Activated naive CD8-positive, alpha-beta T cell treated with anti-CD3 and anti-CD28 coated beads for 36 hours (primary cell): ENCODE results near the gene LCN6. TPM values are rescaled to one million over a fixed set of nuclear protein-coding genes. Genes with fewer than 3 reads are reported as not detected.
A peak's percentile ranks its signal among the peaks of the same experiment; 100 is the strongest.
"Not testable (repeated sequence)": the region's sequence is repeated elsewhere in the genome, so short reads cannot be mapped to it uniquely, and the experiment has no call there.

ENCODE experiments used
- DNase-seq: peaks from one replicate; pipeline ENCODE4 v3.0.0; 2021
- H3K27ac Mint-ChIP-seq: one replicate; pipeline ENCODE4 v1.8.0; 2022; ENCODE audit warnings: mild to moderate bottlenecking, moderate library complexity, mixed read lengths
- H3K27me3 Mint-ChIP-seq: one replicate; pipeline ENCODE4 v1.8.0; 2022; ENCODE audit warnings: mild to moderate bottlenecking, mixed read lengths
- H3K36me3 Mint-ChIP-seq: one replicate; pipeline ENCODE4 v1.8.0; 2021; ENCODE audit warnings: mild to moderate bottlenecking, mixed read lengths
- H3K4me1 Mint-ChIP-seq: one replicate; pipeline ENCODE4 v1.8.0; 2021; ENCODE audit warnings: mixed read lengths
- H3K4me3 Mint-ChIP-seq: one replicate; pipeline ENCODE4 v1.8.0; 2022; ENCODE audit warnings: mild to moderate bottlenecking, moderate library complexity, mixed read lengths
- H3K9me3 Mint-ChIP-seq: one replicate; pipeline ENCODE4 v1.8.0; 2022; ENCODE audit warnings: mixed read lengths
- total RNA-seq, 2 experiments: library from RNA; stranded (reverse); gene quantifications; one replicate each; pipeline ENCODE4 v1.2.3, GENCODE V29; 2021

LCN6 gene
- total RNA-seq, 2 experiments from 2014 or later = not detected

DNA sequence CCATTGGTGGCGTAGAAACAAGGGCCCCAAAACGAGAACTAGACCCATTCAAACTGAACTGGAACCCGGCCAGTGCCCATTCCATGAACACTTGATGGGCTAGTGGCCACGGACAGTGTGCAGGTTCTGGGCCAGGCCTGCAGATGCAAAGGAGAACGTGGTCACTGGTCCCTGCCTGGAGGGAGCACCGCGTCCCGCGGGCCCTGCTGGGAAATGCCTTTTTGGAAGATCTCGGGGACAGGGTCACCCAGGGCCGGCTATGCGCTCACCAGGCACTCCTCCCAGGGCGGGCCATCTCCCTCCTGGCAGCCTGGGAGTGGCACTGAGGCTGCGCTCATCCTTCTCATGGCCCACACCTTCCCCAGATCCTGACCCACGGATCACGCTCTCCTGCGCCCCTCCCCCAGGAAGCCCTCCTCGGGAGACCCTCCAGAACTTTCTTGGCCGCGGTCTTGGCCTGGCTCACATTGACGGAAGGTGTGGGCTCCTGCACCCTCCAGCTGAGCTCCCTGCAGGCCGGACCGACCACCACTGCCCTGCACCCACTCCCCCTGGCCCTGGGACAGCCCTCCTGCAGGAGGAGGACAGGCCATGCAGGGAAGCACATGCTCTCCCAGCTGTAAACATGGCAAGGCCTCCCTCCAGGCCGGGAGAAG is 38.7 kb downstream of the LCN6 start:
- DNase-seq = no peak
- H3K27me3 Mint-ChIP-seq = peaks cover 42% of the 10 kb centered on the region
- H3K9me3 Mint-ChIP-seq = no peaks in the 10 kb centered on the region
- no peak overlapping the region for H3K4me3 Mint-ChIP-seq
- H3K4me1 Mint-ChIP-seq = peaks cover 3% of the 10 kb centered on the region
- H3K27ac Mint-ChIP-seq = no peak overlapping the region
- no peaks in the 10 kb centered on the region for H3K36me3 Mint-ChIP-seq

DNA sequence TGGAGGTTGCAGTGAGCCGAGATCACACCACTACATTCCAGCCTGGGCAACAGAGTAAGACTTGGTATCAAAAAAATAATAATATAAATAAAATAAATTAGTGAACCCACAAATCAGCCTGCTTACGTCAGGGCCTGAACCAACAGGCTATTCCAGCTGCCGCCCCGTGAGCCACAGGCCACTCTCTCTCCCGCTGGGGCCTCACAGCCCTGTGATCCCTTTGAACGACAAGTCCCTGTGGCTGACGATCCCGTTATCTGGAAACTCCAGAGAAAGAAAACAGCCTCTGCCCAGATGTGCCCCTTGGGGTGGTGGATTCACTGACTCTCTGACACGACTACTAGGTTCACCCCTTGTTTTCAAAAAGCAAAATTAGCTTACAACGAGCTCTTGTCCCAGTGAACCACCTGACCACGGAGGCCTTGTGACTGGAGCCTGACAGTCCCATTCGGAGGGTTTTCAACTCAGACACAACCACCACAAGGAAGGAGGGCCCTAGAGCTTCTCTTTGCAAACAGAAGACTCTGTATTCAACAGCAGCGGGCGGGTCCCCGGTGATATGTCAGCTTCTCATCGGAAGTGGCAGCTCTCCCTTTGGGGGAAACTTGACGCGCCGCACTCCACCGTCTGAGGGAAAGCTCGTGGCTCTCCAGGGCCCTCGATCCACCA is 40.3 kb downstream of the LCN6 start:
- H3K27ac Mint-ChIP-seq = no peak overlapping the region
- DNase-seq = no peak
- no peaks in the 10 kb centered on the region for H3K9me3 Mint-ChIP-seq
- H3K4me1 Mint-ChIP-seq = peaks cover 6% of the 10 kb centered on the region
- no peaks in the 10 kb centered on the region for H3K36me3 Mint-ChIP-seq
- H3K4me3 Mint-ChIP-seq = no peak overlapping the region
- peaks cover 26% of the 10 kb centered on the region for H3K27me3 Mint-ChIP-seq

DNA sequence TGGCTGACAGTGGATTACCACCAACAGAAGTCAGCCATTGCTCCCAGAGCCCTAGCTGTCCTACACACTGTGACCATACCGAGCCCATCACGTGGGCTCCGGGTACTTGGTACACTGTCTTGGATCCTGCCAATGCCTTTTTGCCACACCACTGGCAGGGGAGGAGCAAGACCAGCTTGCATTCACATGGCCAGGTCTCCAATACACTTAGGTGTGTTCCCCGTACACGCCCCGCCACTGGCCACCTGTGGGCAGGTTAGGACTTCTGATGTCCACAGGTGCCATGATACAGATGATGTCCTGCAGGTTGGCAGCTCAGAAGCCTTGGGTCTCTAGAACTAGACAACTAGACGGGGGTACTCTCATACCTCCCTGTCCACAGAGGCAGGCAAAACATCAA is 41.3 kb downstream of the LCN6 start:
- H3K27ac Mint-ChIP-seq = no peak overlapping the region
- peaks cover 26% of the 10 kb centered on the region for H3K27me3 Mint-ChIP-seq
- no peak for DNase-seq
- H3K36me3 Mint-ChIP-seq = no peaks in the 10 kb centered on the region
- peaks cover 6% of the 10 kb centered on the region for H3K4me1 Mint-ChIP-seq
- H3K4me3 Mint-ChIP-seq = no peak overlapping the region
- H3K9me3 Mint-ChIP-seq = no peaks in the 10 kb centered on the region

DNA sequence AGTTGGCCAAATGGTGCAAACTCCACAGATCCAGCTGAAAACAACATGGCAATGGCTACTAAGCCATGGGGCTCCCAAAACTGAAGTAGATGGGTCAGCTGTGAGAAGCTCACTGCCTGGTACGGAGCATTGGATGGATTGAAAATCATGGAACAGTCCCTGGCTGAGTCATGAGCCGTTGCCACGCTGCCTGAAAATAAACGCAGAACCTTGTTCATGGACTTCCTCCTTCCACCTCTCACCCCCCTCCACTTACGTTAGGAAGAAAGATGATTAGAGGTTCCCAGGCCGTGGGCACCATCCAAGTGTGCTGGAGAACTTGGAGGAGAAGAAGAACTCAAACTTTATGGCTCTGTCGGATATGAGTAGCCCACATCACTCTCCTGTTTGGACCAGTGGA is 42.8 kb downstream of the LCN6 start:
- H3K4me1 Mint-ChIP-seq = peaks cover 16% of the 10 kb centered on the region
- H3K36me3 Mint-ChIP-seq = no peaks in the 10 kb centered on the region
- no peaks in the 10 kb centered on the region for H3K9me3 Mint-ChIP-seq
- no peak overlapping the region for H3K4me3 Mint-ChIP-seq
- DNase-seq = no peak
- H3K27me3 Mint-ChIP-seq = peaks cover 13% of the 10 kb centered on the region
- no peak overlapping the region for H3K27ac Mint-ChIP-seq

DNA sequence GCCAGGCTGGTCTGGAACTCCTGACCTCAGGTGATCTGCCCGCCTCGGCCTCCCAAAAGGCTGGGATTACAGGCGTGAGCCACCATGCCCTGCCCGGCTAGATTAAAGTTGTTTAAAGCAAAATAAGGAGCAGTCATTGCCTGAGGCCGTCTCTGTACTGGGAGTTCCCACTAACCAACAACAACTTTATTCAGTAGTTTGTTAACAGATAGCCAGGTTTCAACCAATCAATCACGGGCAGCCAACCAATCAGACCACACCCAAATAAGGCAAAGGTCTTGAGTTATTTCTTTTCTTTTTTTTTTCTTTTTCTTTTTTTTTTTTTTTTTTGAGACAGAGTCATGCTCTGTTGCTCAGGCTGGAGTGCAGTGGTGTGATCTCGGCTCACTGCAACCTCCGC is 43.6 kb downstream of the LCN6 start:
- not testable (repeated sequence) for H3K4me3 Mint-ChIP-seq, H3K27ac Mint-ChIP-seq, DNase-seq, H3K36me3 Mint-ChIP-seq, H3K9me3 Mint-ChIP-seq
- peaks cover 10% of the 10 kb centered on the region for H3K27me3 Mint-ChIP-seq
- peaks cover 20% of the 10 kb centered on the region for H3K4me1 Mint-ChIP-seq

DNA sequence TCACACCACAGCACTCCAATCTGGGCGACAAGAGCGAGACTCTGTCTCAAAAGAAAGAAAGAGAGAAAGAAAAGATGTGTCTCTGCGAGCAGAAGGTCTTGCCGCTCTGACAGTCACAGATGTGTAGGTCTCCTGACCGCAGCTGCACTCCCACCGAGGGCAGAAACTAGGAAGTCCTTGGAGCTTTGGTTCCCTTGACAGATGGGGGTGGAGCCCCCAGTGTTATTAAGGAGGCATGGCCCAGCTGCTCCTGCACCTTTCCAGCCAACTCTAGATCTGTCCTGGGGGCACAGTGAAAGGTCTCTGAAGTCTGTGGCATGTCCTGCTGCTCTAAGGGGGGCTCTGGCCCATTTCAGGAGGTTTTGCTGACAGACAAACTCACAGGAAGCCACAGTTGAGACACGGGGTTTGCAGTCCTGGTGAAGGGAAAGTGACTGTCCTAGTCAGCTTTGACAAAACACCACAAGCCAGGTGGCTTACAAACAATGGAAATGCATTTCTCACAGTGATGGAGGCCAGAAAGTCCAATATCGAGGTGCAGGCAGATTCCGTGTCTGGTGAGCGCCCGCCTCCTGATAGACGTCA is 45.0 kb downstream of the LCN6 start:
- Mint-ChIP-seq H3K4me3 (no peak overlapping the region), H3K4me1 (peaks cover 20% of the 10 kb centered on the region), H3K27ac (no peak overlapping the region), H3K9me3 (no peaks in the 10 kb centered on the region), H3K36me3 (no peaks in the 10 kb centered on the region), H3K27me3 (peaks cover 13% of the 10 kb centered on the region)
- no peak for DNase-seq

DNA sequence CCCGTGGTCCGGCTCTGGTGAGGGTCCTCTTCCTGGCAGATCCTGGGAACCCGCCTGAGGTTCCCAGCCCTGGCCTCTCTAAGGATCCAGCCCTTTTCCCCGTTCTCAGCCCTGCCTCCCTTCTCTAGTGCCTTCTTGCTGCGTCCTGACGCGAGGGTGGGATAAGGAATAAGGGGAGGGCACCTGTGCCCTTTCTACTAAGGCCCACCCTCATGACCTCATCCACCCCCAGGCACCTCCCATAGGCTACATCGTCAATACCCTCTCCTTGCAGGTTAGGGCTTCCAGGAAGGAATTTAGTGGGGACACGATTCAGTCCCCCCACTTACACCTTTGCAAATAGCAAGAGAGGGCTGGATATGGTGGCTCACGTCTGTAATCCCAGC is 46.7 kb downstream of the LCN6 start:
- H3K36me3 Mint-ChIP-seq = no peaks in the 10 kb centered on the region
- H3K9me3 Mint-ChIP-seq = no peaks in the 10 kb centered on the region
- H3K4me3 Mint-ChIP-seq = peak overlapping the region; percentile 77
- DNase-seq = no peak
- H3K27ac Mint-ChIP-seq = peak overlapping the region; percentile 90
- H3K4me1 Mint-ChIP-seq = peaks cover 20% of the 10 kb centered on the region
- H3K27me3 Mint-ChIP-seq = peaks cover 26% of the 10 kb centered on the region

DNA sequence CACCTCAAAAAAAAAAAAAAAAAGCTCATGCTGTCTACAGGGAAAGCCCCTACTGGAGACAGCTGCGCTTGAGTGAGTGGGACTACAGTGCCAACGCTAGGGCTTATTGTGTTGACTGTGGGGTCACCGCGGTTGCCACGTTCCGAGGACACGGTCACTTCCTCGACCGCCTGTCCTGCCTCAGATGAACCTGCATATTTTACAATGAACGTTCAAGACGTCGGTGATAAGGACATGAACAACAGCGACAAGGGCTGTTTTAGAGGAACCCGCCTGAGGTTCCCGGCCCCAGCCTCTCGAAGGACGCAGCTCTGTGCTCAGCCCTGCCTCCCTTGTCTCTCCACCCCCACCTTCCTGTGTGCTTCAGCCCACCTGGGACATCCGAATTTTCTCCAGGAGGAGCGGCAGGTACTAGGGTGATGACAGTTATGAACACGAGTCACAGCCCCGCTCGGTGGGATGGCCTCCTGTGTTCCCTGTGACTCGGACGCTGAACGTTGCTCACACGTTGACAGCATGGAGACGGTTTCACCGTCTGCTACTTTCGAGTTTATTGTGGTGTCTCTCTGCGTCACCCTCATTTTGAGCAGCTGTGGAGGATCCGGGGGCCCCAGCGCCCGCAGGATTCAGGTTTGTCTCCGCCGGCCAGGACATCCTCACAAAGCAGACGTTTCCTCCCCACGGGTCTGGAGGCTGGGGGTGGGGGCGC is 47.2 kb downstream of the LCN6 start:
- H3K36me3 Mint-ChIP-seq = no peaks in the 10 kb centered on the region
- peaks cover 27% of the 10 kb centered on the region for H3K27me3 Mint-ChIP-seq
- H3K4me1 Mint-ChIP-seq = peaks cover 20% of the 10 kb centered on the region
- no peaks in the 10 kb centered on the region for H3K9me3 Mint-ChIP-seq
- H3K4me3 Mint-ChIP-seq = peak overlapping the region; percentile 77
- H3K27ac Mint-ChIP-seq = peak overlapping the region; percentile 90
- DNase-seq = peak; percentile 81

DNA sequence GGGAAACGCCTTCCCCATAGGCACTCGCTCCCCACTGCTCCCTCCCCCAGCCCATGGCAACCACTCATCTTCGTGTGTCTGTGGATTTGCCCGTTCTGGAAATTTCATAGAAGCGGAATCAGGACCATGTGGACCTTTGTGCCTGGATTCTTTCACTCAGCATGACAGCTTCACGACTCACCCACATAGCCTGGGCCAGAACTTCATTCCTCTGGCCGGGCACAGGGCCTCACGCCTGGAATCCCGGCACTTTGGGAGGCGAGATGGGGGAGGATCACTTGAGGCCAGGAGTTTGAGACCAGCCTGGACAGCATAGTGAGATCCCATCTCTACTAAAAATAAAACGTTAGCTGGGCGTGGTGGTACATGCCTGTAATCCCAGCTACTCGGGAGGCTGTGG is 48.0 kb downstream of the LCN6 start:
- Mint-ChIP-seq H3K4me1 (peaks cover 20% of the 10 kb centered on the region), H3K27me3 (peaks cover 30% of the 10 kb centered on the region), H3K4me3 (no peak overlapping the region)

DNA sequence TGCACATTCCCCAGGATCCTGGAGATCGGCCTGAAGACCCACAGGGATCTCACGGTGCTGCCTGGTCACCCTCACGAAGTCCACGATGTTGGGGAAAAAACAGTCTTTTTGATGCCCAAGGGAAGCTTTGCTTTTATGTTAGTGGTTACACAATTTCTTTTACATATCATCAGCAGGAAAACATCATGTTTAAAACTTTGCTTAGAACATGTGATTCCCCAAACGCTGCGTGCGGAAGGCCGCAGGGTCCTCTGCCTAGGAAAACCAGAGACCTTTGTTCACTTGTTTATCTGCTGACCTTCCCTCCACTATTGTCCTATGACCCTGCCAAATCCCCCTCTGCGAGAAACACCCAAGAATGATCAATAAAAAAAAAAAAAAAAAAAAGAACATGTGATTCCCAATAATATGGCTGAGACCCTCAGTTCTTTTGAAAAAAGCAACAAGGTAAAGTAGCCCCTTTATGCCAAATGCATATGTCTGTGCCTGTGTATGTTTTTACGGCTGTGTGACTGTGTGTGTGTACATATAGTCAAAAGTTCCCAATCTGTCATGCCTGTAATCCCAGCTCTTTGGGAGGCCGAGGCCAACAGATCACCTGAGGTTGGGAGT is 49.6 kb downstream of the LCN6 start:
- no peak for DNase-seq
- Mint-ChIP-seq H3K4me1 (peaks cover 20% of the 10 kb centered on the region), H3K27ac (no peak overlapping the region), H3K9me3 (no peaks in the 10 kb centered on the region), H3K27me3 (peaks cover 34% of the 10 kb centered on the region), H3K36me3 (no peaks in the 10 kb centered on the region), H3K4me3 (no peak overlapping the region)

More for the DNA sequence above, 48.0 kb downstream of the LCN6 start:
- H3K27ac Mint-ChIP-seq = no peak overlapping the region
- no peak for DNase-seq
- H3K36me3 Mint-ChIP-seq = no peaks in the 10 kb centered on the region
- H3K9me3 Mint-ChIP-seq = no peaks in the 10 kb centered on the region

DNA sequence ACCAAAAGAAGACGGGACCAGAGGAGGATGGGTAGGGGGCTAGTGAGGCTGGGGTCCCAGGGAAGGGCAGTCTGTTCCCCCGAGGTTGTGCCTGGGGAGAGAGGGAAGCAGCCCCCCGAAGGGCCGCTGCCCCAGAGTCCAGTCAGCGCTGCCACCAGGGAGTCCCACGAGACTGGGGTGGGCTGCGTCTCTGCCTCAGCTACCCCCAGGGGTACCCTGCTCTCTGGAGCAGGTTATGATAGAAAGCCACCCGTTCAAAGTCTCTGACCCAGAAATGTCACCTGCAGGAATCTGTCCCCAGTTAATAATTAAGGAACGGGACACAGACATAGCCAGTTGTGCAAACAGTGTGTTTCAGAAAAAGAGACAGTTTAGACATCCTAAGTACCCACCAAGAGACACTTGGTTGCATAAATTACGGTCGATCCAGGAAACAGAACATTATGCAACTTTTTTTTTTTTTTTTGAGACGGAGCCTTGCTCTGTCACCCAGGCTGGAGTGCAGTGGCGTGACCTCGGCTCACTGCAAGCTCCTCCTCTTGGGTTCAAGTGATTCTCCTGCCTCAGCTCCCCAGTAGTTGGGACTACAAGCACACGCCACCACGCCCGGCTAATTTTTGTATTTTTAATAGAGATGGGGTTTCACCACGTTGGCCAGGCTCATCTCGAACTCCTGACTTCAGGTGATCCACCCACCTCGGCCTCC is 50.4 kb downstream of the LCN6 start:
- Mint-ChIP-seq H3K9me3 (no peaks in the 10 kb centered on the region), H3K4me3 (no peak overlapping the region)

DNA sequence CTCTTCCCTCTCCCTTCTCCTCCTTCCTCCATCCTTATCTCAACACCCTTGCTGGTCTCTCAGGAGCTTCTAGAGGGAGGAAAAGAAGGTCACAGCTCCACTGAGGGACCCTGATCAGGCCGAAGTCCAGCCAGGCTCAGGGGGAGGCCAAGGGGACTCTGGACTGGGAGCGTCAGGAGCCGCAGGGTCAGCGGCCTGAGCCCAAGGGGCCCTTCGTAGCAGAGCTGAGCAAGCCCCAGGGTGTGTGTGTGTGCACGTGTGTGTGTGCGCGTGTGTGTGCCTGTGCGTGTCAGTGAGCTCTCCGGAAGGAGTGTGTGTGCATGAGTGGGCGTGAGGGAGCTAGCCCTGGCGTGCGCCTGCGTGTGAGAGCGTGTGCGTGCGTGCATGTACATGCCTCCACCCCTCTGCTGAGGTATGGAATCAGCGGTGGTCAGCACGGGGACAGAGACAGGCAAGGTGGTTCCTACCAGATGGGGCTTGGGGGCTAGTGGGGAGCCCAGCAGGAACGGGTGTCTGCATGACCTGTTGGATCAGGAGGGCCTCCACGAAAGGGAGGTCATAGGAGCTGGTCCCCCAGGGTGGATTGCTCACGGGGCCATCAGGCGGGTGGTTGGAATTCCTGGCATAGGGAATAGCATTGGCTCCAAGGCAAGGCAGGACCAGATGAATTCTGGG is 51.0 kb downstream of the LCN6 start:
- Mint-ChIP-seq H3K4me1 (peaks cover 17% of the 10 kb centered on the region), H3K27me3 (peaks cover 39% of the 10 kb centered on the region), H3K4me3 (no peak overlapping the region), H3K36me3 (no peaks in the 10 kb centered on the region), H3K9me3 (no peaks in the 10 kb centered on the region), H3K27ac (no peak overlapping the region)
- DNase-seq = no peak

More for the DNA sequence above, 50.4 kb downstream of the LCN6 start:
- peaks cover 17% of the 10 kb centered on the region for H3K4me1 Mint-ChIP-seq
- H3K27ac Mint-ChIP-seq = no peak overlapping the region
- no peaks in the 10 kb centered on the region for H3K36me3 Mint-ChIP-seq
- DNase-seq = no peak
- H3K27me3 Mint-ChIP-seq = peaks cover 39% of the 10 kb centered on the region

DNA sequence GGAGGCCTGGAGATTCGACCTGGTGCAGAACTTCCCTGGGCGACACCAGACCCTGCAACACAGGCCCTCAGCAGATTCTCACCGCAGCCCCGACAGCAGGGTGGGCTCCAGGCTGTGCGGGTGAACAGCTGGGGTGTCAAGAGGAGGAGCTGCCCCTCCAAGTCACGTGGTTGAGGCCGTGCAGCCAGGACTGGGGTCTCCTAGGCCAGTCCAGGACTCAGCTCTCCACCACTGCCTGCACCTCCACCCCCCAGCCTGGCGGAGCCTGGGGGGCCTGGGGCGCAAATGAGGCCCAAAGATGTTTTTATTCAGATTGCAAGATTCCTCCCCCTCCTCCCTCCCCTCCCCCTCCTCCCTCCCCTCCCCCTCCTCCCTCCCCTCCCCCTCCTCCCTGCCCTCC is 51.8 kb downstream of the LCN6 start:
- peaks cover 13% of the 10 kb centered on the region for H3K4me1 Mint-ChIP-seq
- H3K4me3 Mint-ChIP-seq = no peak overlapping the region
- H3K9me3 Mint-ChIP-seq = no peaks in the 10 kb centered on the region
- no peak overlapping the region for H3K27ac Mint-ChIP-seq
- DNase-seq = no peak
- H3K27me3 Mint-ChIP-seq = peaks cover 39% of the 10 kb centered on the region
- no peaks in the 10 kb centered on the region for H3K36me3 Mint-ChIP-seq

DNA sequence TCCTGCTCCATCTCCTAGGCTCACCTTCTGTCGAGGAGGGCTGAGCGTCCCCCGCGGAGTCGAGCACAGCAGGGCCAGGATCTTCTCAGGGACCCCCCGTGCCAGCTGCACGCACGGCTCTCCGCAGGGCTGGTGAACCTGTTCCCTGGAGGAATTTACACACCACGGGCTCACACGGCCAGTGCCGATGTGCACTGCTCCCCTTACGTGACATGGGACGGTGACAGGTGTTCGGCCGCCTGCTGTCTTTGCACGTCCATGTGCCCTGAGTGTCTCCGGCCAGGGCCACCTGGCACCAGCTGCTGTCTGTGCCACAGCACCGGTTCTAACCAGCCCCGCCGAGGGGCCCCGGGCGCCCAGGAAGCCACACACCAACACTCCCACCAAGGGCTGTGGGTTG is 52.4 kb downstream of the LCN6 start:
- Mint-ChIP-seq H3K9me3 (no peaks in the 10 kb centered on the region), H3K27ac (no peak overlapping the region), H3K4me3 (no peak overlapping the region), H3K27me3 (peaks cover 39% of the 10 kb centered on the region), H3K36me3 (no peaks in the 10 kb centered on the region), H3K4me1 (peaks cover 7% of the 10 kb centered on the region)
- no peak for DNase-seq
